Bladder microvascular endothelial cell (primary cell): ENCODE results near the gene NCEH1. TPM values are rescaled to one million over a fixed set of nuclear protein-coding genes. Genes with fewer than 3 reads are reported as not detected.

Experiments
- total RNA-seq: library from RNA; depleted of rRNA; stranded (reverse); fragments of >200 nt; gene quantifications from 2 replicates; pipeline ENCODE4 v1.2.3, GENCODE V29; 2014

NCEH1 gene
- 4.5 and 6.6 TPM in 2 replicates for total RNA-seq

DNA sequence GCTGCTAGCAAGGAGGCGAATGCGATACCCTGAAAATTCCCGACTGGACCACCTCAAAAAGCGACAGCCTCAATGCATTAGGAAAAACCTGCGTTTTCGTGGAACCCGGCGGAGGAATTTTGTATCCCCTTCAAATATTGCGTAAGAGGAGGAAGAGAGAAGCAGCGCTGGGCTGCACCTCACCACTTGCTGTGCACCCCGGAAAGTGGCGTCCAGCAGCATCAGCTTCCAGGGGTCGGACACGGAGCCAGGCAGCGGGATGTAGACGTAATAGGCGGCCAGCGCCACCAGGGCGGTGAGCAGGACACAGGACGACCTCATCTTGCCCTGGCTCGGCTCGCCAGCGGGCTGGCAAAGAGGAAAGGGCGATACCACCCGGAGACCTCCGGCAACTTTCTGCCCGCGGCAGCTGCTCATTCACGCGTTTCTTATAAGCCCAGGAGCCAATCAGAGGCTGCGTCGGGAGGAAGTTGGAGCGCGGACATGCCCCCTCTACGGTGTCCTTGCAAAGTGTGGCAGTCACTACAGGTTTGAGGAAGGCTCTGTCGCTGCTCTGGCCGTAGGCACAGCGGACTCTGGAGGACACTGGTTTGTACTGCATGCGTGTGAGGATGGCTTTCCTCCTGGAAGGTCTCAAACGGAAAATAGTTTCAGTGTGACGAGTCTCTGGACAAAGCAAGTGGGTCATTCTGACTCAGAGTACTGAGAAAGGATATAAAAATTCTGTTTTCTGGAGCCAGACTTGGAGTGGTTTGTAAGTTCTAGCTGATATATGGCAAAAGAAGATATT, at the start of gene NCEH1:
Gene NCEH1, minus strand, starts transcription at position 404 of the 790 bp plus-strand sequence. Its CDS starts 83 bp downstream, at position 321.

DNA sequence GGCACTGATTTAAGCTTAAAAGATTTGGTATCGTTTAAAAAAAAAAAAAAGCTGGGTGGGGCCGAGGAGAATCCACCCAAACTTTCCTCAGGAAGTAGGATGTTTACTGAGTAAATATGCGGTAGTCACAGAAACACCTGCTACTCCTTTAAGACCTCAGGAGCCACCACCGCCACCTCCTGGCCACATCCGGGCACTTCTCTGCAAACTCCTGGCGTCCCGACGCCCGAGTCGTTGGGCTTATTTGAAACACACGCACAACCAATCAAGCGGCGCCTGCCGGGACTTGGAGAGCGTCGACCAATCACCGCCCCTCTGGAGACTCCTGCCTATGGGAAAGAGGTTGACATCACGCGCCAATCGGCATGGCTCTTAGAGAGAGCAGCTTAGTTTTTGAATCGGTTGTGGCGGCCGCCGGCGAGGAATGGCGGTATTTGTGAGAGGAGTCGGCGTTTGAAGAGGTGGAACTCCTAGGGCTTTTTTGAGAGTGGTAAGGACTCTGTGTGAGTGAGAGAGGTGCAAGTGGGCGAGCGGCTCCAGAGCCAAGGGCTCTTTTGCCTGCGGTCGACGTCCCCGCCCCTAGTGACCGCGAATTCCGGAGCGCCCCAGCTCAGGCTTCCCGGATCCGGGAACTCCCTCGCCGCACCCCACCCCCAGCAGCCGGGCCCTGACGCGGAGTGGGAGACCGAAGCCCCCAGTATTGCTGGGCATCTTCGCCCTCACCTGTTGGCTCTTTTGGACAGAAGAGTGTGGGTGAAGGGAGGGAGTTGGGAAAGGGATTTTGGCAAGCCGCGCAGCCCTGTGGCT, 39.7 kb upstream of the NCEH1 start, which contains the start of gene ECT2:
Gene ECT2, plus strand, starts transcription at position 359 of the 807 bp plus-strand sequence. CDS start 3,805 bp downstream, outside the sequence.

Other genes with a start within 250 kb of the NCEH1 start
- 46.3 and 265 TPM in 2 replicates for gene TNFSF10, start 187.6 kb downstream of the NCEH1 start, total RNA-seq
- gene ECT2, start 39.7 kb upstream of the NCEH1 start, total RNA-seq, result 27.1 and 27.7 TPM in 2 replicates